Measurements from ENCODE around the gene SMARCAD1. TPM values are rescaled to one million over a fixed set of nuclear protein-coding genes. Genes with fewer than 3 reads are reported as not detected.

SMARCAD1 gene, protein sequence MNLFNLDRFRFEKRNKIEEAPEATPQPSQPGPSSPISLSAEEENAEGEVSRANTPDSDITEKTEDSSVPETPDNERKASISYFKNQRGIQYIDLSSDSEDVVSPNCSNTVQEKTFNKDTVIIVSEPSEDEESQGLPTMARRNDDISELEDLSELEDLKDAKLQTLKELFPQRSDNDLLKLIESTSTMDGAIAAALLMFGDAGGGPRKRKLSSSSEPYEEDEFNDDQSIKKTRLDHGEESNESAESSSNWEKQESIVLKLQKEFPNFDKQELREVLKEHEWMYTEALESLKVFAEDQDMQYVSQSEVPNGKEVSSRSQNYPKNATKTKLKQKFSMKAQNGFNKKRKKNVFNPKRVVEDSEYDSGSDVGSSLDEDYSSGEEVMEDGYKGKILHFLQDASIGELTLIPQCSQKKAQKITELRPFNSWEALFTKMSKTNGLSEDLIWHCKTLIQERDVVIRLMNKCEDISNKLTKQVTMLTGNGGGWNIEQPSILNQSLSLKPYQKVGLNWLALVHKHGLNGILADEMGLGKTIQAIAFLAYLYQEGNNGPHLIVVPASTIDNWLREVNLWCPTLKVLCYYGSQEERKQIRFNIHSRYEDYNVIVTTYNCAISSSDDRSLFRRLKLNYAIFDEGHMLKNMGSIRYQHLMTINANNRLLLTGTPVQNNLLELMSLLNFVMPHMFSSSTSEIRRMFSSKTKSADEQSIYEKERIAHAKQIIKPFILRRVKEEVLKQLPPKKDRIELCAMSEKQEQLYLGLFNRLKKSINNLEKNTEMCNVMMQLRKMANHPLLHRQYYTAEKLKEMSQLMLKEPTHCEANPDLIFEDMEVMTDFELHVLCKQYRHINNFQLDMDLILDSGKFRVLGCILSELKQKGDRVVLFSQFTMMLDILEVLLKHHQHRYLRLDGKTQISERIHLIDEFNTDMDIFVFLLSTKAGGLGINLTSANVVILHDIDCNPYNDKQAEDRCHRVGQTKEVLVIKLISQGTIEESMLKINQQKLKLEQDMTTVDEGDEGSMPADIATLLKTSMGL
- 22.8 and 26.5 TPM in 2 replicates for total RNA-seq

DNA sequence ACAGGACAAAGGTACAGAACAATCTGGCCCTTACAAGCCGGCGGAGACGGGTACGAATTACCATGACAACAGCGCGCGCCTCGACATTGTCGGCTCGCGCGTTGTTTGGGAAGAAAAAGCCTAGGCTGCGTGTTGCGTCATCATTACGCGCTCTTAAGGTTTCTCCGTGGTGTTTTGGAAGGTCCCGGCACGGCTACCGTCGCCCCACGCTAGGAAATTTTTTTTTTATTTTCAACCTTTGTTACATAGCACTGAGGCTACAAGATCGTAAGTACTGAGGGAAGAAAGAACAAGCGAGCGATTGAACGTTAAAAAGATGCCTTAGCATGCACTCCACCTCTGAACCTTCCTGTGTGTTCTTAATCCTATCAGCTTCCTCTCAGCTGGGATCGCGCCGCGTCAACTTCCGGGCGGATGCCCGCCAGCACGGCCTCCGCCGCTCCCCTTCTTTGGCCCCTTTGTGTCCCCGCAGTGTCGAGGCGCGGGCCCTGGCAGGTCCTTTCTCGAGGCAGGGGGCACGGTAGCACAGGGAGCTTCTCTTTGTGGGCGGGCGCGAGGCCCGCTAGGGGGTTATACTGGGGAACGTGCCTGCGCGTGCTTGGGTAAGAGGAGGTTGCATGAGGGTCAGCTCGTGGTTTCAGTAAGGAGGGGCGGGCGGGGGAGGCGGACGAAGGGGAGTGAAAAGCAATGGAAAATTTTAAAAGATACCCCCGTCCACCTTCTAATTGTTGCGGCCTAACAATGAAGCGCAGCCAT, at the start of gene SMARCAD1:
SMARCAD1 (plus strand) TSS at position 397 of the 756 bp plus-strand sequence. CDS start 530 bp downstream, outside the sequence.

Other genes starting within 250 kb of the SMARCAD1 start
- not detected in 2 replicates for gene HPGDS, start 135.0 kb downstream of the SMARCAD1 start, total RNA-seq
- 9.8 and 24.4 TPM in 2 replicates for gene PDLIM5, start 244.1 kb downstream of the SMARCAD1 start, total RNA-seq